Neural cell (in vitro differentiated cells): ENCODE measurements around the gene PLXNA2.

Experiments
- EZH2 ChIP-seq: fragments of 200-600, 300-800 bp; shearing (Covaris generic), sonication (generic); IDR thresholded peaks from 2 replicates; pipeline ENCODE4 v1.6.1; 2014; ENCODE audit warnings: antibody characterized with exemption, low read length, borderline replicate concordance, mild to moderate bottlenecking; ENCODE audit not compliant: insufficient read depth, poor library complexity, severe bottlenecking
- RAD21 ChIP-seq: fragments of 450-650 bp; conservative IDR thresholded peaks from 2 replicates; pipeline ENCODE4 v1.6.1; 2014; ENCODE audit warnings: antibody characterized with exemption, mild to moderate bottlenecking, moderate library complexity
- TF ChIP-seq, protein P1 (sequence below): fragments of 450-650 bp; IDR thresholded peaks from 2 replicates; pipeline ENCODE4 v1.5.1; 2014; ENCODE audit warnings: antibody characterized with exemption, mild to moderate bottlenecking, moderate library complexity; ENCODE audit not compliant: poor library complexity, severe bottlenecking
- TF ChIP-seq, protein P2 (sequence below): IDR thresholded peaks from 2 replicates; pipeline ENCODE4 v1.6.1; 2012; ENCODE audit warnings: borderline replicate concordance

DNA sequence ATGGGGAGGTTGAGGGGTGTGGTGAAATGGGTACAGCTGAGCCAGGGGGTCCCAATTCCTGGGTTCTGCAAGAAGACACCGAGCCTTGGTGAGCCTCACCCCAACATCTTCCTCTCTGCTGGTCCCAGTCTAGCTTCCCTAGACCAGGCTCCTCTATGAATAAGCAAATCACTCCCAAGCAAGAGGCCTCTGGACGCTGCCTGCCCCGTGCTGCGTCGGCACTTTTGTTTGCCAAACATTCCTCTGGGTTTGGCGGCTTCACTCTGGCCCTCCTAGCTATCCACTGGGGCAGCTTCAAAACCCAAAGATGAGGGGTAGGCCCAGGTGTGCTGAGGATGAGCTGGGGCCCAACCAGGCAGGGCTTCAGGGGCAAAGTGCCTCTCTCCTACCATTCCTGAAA is 196.2 kb downstream of the PLXNA2 start:
- no peak for TF ChIP-seq RAD21
- TF ChIP-seq, protein P1, sequence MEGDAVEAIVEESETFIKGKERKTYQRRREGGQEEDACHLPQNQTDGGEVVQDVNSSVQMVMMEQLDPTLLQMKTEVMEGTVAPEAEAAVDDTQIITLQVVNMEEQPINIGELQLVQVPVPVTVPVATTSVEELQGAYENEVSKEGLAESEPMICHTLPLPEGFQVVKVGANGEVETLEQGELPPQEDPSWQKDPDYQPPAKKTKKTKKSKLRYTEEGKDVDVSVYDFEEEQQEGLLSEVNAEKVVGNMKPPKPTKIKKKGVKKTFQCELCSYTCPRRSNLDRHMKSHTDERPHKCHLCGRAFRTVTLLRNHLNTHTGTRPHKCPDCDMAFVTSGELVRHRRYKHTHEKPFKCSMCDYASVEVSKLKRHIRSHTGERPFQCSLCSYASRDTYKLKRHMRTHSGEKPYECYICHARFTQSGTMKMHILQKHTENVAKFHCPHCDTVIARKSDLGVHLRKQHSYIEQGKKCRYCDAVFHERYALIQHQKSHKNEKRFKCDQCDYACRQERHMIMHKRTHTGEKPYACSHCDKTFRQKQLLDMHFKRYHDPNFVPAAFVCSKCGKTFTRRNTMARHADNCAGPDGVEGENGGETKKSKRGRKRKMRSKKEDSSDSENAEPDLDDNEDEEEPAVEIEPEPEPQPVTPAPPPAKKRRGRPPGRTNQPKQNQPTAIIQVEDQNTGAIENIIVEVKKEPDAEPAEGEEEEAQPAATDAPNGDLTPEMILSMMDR: no peak
- TF ChIP-seq, protein P2, sequence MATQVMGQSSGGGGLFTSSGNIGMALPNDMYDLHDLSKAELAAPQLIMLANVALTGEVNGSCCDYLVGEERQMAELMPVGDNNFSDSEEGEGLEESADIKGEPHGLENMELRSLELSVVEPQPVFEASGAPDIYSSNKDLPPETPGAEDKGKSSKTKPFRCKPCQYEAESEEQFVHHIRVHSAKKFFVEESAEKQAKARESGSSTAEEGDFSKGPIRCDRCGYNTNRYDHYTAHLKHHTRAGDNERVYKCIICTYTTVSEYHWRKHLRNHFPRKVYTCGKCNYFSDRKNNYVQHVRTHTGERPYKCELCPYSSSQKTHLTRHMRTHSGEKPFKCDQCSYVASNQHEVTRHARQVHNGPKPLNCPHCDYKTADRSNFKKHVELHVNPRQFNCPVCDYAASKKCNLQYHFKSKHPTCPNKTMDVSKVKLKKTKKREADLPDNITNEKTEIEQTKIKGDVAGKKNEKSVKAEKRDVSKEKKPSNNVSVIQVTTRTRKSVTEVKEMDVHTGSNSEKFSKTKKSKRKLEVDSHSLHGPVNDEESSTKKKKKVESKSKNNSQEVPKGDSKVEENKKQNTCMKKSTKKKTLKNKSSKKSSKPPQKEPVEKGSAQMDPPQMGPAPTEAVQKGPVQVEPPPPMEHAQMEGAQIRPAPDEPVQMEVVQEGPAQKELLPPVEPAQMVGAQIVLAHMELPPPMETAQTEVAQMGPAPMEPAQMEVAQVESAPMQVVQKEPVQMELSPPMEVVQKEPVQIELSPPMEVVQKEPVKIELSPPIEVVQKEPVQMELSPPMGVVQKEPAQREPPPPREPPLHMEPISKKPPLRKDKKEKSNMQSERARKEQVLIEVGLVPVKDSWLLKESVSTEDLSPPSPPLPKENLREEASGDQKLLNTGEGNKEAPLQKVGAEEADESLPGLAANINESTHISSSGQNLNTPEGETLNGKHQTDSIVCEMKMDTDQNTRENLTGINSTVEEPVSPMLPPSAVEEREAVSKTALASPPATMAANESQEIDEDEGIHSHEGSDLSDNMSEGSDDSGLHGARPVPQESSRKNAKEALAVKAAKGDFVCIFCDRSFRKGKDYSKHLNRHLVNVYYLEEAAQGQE: no peak
- no peak for TF ChIP-seq EZH2
